Measurements from ENCODE around the gene PHF12.

DNA sequence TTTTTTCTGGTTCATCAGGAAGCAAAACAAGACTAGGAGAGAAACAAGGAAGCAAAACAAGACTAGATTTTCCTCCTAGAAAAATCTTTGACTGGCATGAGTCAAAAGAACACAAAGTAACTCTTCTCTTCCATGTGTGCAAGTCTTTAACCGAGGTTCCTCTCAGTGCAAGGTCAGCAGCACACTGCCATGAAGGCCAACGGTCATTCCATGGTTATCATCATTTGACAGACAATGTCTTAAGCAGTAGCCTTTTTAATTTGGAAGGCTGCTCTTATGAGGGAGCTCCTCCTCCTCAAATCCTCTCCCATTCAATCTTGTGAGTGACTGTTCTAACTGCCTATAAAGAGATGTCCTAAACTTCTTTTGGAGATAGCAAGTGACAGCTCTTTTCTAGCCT lies 33.0 kb downstream of the PHF12 start:
- TF ChIP-seq, protein P1, sequence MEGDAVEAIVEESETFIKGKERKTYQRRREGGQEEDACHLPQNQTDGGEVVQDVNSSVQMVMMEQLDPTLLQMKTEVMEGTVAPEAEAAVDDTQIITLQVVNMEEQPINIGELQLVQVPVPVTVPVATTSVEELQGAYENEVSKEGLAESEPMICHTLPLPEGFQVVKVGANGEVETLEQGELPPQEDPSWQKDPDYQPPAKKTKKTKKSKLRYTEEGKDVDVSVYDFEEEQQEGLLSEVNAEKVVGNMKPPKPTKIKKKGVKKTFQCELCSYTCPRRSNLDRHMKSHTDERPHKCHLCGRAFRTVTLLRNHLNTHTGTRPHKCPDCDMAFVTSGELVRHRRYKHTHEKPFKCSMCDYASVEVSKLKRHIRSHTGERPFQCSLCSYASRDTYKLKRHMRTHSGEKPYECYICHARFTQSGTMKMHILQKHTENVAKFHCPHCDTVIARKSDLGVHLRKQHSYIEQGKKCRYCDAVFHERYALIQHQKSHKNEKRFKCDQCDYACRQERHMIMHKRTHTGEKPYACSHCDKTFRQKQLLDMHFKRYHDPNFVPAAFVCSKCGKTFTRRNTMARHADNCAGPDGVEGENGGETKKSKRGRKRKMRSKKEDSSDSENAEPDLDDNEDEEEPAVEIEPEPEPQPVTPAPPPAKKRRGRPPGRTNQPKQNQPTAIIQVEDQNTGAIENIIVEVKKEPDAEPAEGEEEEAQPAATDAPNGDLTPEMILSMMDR (conservative IDR thresholded peaks at IDR 0.05): no peak
- TF ChIP-seq EZH2 (IDR thresholded peaks at IDR 0.05; ENCODE audit: low read depth): no peak
